Activated CD4-positive, alpha-beta T cell treated with anti-CD3 and anti-CD28 coated beads, Interleukin-2, Interleukin-4, amounts not matched to agents 100 ng/mL and 50 ng/mL, durations not matched to agents 16 hours and 8 hours (primary cell): ENCODE results near the gene PLEKHG3.

Experiments
- DNase-seq: peaks from one replicate; pipeline ENCODE4 v3.0.0-alpha.2; 2020; ENCODE audit warnings: low spot score

PLEKHG3 gene

GRCh38 chr14:64786296-64787149 lies 82.3 kb downstream of the PLEKHG3 start:
- DNase-seq: no peak

GRCh38 chr14:64787619-64788018 lies 83.4 kb downstream of the PLEKHG3 start:
- DNase-seq: no peak

GRCh38 chr14:64788706-64789105 lies 84.5 kb downstream of the PLEKHG3 start:
- DNase-seq: peak; percentile 8

GRCh38 chr14:64789696-64790095 lies 85.5 kb downstream of the PLEKHG3 start:
- DNase-seq: no peak

GRCh38 chr14:64790478-64790877 lies 86.3 kb downstream of the PLEKHG3 start:
- no peak for DNase-seq

GRCh38 chr14:64792231-64792630 lies 88.0 kb downstream of the PLEKHG3 start:
- no peak for DNase-seq

DNA sequence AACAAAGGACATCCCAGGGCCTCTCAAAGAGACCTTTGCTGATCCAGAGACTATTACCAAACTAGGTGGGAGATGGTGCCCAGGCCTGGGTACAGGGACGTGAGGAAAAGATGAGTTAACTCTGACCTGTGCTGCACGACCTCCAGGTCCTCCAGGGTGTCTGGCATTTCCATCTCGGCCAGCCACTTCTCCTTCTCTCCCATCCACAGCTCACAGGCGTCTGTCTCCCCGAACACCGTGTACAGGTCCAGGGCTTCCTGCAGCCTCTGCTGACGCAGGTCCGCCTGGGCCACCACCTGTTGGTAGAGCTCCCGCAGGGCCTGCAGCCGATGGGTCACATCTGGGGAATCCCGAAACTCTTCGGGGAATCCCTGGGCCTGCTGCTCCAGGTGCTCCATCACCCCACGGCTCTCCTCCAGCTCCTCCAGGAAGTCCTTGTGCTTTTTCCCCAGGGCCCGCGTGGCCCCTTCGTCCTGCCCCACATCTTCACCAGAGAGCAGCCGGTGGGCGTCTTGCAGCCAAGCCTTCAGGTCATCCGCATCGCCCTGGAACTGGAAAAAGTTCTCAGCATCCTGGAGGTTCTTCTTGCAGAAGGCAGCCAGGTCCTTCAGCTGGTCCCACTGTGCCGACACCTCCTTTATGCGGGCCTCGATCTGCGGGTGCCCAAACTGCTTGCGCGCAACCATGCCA lies 88.8 kb downstream of the PLEKHG3 start:
- DNase-seq: no peak

- no peak for DNase-seq
Observed at GRCh38 chr14:64795211-64795610, 91.0 kb downstream of the PLEKHG3 start.

DNA sequence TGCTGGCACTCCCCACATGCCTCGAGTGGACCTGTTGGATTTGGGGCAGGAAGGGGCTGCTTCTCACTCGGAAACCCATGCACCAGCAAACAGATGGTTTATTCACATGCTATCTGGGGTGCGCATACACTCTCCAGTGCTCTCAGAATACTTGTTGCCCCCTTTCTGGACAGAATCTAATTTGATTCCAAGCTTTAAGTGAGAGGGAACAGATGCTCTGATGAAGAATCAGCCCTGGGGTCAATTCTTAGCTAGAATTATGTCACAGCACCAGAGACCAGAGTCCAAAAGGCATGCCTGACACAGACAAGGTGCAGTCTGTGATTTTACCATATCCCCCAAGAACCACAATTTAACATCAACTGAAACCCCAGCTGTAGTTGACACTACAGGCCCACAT lies 91.7 kb downstream of the PLEKHG3 start:
- DNase-seq: no peak

DNA sequence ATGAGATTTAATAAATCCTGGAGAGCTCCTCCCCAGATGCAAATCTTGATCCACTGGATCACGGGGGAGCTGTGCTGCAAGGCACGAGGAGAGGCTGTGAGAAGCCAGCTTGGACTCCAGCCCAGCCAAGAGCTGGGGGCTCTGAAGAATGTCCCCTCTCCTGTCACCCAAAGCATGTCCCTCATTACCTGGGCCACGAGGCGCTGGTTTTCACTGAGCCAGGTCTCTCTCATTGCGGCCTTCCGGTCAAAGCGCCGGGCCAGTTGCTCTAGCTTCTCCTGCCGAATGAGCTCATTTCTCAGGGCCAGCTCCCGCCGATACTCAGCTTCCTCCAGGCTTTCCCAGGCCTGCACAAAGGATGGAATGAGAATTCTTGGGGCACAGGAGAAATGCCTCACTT lies 92.1 kb downstream of the PLEKHG3 start:
- no peak for DNase-seq

DNA sequence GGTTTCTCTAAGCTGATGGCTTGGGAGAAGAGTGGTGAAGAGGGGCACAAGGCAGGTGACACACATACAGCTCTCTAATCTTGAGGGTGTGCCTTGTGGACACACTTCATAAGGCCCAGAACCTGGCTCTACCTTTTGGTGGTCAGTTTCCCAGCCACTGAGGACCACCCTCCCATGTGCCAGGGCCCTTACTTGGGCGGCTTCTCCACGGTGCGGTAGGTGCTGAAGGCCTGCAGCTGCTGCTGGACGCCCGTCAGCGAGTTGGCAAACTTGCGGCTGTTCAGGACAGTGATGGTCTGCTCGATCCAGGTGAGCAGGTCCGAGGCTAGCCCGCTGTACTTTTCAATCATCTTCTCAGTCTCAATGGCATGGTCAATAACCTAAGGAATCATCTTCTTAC lies 95.3 kb downstream of the PLEKHG3 start:
- DNase-seq: no peak
